Stimulated activated CD4-positive, alpha-beta T cell treated with anti-CD3 and anti-CD28 coated beads, Interleukin-1b, Interleukin-23, amount 100 ng/mL, for 4 hours (primary cell): Measurements from ENCODE around the gene FUT7.

Experiments
- DNase-seq, 2 donors: peaks; one replicate each; pipeline ENCODE4 v3.0.0-alpha.2; 2020; ENCODE audit warnings: low read depth in 2 of 2

The FUT7 gene, protein sequence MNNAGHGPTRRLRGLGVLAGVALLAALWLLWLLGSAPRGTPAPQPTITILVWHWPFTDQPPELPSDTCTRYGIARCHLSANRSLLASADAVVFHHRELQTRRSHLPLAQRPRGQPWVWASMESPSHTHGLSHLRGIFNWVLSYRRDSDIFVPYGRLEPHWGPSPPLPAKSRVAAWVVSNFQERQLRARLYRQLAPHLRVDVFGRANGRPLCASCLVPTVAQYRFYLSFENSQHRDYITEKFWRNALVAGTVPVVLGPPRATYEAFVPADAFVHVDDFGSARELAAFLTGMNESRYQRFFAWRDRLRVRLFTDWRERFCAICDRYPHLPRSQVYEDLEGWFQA

GRCh38 chr9:137031904-137032640 is at the start of gene FUT7:
Gene FUT7 (minus strand): TSS chr9:137032088. CDS start chr9:137031991, 97 bp downstream.
- no peak for DNase-seq

DNA sequence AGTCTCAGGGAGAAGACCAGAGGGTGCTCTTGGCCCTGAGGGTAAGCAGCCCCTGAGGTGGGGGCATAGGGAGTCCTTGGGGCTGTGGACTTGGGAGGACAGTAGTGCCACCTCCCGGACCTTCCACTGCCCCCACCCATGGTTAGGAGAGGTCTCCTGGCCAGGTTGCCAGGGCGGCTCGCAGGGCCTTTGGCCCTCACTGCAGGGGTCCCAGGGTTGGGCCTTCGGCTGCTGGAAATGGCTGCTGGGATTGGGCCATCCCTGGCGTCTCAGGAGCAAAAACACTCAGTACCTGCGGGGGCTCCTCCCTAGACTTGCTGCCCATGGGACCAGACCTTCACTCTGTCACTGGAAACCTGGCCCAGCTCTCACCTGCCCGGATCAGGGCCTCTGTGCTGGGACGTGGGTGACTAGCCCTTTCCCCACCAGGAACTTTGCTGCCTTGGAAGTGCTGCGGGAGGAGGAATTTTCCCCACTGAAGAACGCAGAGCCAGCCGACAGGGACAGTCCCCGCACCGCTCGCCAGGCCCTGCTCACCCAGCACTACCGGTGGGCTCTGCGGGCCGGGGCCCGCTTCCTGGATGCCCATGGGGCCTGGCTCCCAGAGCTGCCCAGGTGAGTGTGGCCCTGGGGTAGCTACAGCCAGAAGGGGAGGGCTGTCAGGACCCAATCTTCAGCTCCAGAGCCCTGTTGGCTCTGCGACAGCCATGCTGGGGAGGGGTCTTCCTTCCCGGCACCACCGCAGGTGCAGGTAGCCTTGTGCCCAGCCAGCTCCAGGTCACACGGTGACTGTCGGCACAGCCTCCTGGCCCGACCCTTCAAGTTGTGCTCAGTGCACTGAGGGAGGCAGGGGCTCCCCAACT is 48.6 kb upstream of the FUT7 start:
- no peak for DNase-seq

GRCh38 chr9:137079401-137079787 is 47.5 kb upstream of the FUT7 start:
- DNase-seq, result no peak

DNA sequence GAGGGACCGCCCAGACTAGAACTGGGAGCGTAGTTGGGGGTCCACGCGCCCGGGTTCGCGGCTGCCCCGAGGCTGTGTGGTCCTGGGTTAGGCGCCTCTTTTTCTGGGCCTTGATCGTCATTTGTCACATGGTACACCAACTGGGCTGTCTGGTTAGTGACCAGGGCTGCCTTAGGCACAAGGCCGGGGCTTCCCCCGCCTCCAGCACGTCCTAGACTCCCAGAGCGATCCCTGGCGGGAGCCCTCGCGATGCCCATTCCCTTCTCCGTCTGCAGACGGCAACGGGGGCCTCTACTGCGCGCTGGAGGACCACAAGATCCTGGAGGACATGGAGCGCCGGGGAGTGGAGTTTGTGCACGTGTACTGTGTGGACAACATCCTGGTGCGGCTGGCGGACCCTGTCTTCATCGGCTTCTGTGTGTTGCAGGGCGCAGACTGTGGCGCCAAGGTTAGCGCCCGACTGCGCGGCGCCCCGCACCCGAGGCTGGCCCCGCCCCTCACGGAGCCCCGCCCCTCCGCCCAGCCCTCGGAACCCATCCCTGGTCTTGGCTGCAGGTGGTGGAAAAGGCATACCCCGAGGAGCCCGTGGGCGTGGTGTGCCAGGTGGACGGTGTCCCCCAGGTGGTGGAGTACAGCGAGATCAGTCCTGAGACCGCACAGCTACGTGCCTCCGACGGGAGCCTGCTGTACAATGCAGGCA is 47.0 kb upstream of the FUT7 start:
- DNase-seq, result no peak

DNA sequence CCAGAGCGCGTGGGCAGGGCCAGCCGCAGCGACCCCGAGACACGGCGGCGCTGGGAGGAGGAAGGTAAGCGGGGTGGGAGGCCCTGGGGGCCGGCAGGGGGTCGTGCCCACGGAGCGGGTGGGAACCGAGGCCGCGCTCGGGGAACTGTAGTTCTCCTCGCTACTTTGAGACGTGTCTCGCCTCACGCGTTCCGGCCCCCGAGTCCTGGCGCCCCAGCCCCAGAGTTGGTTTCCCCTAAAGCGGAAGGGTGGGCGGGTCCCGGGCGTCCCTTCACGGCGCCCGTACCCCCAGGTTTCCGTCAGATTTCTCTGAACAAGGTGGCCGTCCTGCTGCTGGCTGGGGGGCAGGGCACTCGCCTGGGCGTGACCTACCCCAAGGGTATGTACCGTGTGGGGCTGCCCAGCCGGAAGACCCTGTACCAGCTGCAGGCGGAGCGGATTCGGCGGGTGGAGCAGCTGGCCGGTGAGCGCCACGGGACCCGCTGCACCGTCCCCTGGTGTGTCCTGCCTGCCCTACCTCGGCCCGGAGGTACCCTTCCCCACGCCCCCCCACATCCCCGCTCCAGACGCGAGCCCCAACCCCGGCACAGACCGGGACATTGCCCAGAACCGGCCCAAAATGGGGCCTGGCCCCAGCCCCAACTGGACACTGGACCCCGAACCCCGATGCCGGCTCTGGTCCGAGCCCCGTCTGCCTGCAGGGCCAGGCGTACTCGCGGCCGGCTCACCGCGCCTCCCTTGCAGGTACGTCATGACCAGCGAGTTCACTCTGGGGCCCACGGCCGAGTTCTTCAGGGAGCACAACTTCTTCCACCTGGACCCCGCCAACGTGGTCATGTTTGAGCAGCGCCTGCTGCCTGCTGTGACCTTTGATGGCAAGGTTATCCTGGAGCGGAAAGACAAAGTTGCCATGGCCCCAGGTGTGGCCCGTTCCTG is 46.1 kb upstream of the FUT7 start:
- DNase-seq, result no peak

- peak in 1 of 2 donors; percentile 40 for DNase-seq
Observed at GRCh38 chr9:137077010-137077747, 45.3 kb upstream of the FUT7 start, which contains the start of gene UAP1L1. Gene UAP1L1 (plus strand): TSS chr9:137077517. CDS start chr9:137077533, 16 bp downstream.

DNA sequence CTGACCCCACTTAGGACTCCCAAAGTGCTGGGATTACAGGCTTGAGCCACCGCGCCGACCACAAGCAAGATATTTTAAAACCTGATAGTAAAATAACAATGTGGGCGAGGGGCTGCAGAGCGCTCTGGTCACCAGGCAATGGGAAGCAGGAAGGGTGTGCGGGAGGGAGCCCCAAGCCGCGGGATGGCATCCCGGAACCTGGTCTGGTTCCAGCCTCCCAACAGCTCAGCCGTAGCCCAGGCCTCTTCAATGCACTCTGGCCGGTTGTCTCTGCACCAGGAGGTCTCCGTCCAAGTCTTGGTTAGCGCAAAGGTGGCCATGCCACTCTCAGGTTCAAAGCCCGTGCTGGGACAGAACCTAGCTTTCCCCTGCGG is 44.7 kb upstream of the FUT7 start:
- DNase-seq, result no peak

DNA sequence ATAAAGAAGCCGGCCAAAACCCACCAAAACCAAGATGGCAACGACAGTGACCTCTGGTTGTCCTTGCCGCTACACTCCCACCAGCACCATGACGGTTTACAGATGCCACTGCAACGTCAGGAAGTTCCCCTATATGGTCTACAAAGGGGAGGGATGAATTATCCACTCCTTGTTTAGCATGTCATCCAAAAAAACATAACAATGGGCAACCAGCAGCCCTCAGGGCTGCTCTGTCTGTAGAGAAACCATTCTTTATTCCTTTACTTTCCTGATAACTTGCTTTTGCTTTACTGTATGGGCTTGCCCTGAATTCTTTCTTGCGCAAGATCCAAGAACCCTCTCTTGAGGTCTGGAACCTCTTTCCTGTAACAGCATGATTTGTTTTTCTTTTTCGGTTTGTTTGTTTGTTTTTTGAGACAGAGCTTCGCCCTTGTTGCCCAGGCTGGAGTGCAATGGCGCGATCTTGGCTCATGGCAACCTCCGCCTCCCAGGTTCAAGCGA is 43.4 kb upstream of the FUT7 start:
- DNase-seq, result no peak

- no peak for DNase-seq
Observed at GRCh38 chr9:137074657-137075274, 42.9 kb upstream of the FUT7 start.

DNA sequence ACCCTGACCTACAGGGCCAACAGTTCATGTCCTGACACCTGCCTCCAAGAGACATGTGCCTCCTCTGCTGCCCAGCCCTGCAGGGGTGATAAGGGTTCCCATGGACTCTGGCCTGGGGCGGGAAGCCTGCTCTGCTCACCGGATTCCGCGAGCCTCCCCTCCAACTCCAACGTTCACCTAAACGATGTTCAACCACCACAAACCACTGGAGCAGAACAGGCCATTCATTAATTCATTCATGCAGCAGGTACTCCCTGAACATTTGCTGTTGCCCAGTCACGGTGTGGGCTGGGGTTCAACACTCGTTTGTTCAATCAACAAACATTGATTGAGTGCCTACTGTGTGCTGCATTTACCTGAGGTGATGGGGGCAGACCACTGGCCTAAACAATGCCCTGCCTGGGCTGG is 42.1 kb upstream of the FUT7 start:
- DNase-seq, result no peak

DNA sequence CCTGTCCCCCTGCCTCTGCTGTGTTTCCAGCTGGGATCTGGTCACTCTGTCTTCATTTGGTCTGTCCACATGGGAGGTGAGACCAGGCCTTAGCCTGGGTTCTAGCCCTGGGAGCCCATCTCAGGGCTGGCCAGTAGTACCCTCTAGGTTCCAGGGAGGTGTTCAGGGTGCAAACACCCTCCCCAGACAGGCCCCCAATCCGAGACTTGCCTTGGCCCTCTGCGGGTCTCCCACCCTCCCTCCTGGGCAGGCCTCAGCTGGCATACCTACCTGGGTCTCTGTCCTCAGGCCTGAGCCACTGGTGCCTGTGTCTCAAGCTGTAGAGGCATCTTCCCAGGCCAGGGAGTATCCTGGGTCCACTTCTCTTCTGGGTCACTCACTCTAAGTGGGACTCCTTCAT is 39.4 kb upstream of the FUT7 start:
- no peak for DNase-seq

DNA sequence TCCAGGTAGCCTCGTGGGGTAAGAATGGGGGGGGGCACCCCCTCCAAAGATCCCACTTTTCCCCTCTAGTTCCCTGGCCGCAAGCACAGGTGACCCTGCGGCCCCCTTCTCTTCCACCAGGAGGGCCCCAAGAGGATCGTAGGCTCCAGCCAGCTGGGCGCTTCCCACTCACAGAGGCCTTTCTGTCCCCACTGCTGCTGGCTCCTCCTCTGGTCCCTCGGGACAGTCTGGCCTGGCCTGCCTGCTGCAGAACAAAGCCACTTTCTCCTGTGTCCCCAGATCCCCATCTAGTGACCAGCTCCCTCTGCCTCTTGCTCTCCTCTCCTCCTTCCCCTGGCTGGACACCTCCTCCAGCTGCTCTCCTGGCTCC is 39.0 kb upstream of the FUT7 start:
- no peak for DNase-seq

GRCh38 chr9:137070201-137070905 is 38.5 kb upstream of the FUT7 start, which contains the start of gene SAPCD2:
Gene SAPCD2 (minus strand): TSS chr9:137070557. CDS start chr9:137070460, 97 bp downstream.
- peak; percentile 69 to 73 for DNase-seq

DNA sequence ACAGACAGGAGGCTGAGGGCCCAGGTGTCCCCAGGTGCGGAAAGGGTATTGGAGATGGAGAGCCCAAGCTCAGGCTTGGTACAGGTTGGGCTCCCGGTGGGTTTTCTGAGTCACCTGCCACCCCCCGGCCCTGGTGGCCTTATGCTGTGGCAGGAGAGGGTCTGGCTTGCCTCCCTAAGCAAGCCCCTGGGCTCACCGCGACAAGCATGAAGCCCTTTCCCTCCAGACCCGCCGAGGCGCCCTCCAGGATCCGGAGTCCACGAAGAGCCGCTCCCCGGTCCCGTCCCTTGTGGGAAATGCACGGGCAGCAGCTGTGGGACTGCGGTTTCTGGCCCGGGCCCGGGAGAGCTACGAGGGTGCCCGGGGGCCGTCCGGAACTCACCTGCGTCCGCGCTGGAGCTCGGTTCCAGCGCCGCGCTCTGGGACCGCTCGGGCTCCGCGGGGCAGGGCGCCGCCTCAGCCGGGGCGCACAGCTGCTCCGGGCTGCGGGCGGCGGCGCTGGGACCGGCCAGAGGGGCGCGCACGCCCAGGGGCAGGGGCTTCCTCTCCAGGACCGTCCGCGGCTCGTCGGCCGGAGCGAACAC is 37.7 kb upstream of the FUT7 start:
- no peak for DNase-seq

DNA sequence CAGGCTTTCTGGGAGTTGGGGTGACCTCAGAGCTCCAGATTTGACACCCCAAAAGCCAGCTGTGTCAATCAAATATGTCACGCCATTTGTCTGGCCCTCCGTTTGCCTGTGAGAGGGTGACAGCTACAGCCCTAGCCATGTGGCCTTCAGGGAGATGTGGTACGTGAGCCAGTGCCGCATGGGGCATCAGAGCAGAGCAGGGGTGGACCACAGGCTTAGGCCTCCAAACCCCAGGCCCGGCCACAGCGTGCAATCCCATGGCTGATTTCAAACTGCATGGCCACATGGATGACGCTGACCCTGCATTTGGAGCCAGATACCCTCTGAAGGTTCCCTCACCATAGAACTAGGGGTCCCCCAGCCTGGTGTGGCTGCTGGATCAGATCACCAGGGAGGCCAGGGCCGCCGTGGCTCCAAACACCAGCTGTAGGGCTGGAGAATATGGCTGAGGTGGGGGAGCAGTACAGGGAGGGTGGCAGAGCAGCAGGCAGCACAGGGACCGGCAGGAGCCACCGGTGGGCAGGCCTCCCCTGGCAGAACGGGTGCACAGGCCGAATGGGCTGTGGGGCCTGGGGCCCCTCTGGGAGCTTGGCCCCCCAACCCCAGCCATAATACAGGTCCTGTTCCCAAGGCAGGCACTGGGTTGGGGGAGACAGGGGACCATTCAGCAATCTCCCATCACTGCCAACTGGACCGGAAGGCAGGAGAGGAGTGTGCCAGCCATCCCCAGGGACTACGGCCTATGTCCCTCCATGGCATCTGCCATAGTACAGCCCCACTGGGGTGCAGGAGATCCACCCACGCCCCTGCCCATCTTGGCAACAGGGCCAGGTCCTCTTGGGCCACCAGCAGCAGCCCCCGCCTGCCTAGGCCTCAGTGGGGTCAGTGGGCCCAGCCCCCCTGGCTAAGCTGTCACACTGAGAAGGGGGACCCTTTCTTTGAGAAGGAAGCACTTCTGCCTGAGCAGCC is 36.9 kb upstream of the FUT7 start:
- no peak for DNase-seq

DNA sequence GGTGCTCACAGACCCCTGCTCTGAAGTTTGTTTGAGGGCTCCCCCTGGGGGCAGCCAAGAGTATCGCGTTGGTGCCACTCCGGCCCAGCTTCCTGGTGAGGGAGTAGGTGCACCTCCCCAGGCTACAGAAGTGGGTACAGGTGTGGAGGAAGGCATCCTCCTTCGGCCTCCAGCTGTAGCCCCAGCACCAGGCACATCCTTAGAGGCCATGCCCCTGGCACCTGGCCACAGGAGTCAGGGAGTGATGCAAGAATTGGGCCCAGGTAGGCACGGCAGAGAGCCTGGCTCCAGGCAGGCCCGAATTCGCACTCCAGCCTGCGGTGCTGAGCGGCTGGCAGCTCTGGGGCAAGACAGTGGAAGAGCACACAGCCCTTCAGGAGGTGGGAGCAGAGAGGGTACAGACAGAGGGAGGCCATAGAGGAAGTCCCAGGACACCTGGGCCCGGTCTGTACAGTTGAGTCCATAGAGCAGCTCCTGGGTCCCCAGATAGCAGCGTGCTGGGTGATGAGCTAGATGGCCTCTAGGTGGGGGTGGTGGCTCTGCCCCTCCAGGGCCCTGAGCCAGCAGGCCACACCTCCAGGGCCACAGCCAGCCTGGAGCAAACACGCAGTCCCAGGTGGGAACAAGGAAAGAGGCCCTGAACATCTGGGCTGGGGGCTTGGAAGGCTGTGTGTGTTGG is 36.1 kb upstream of the FUT7 start:
- DNase-seq, result peak; percentile 78 to 82
